Measurements from ENCODE around the gene XCR1. TPM values are rescaled to one million over a fixed set of nuclear protein-coding genes. Genes with fewer than 3 reads are reported as not detected.

XCR1 gene
- total RNA-seq, 1 donor from 2014 or later = 0.66 TPM

Other genes with a start within 250 kb of the XCR1 start
- 55.4 TPM for gene SLC6A20, start 230.9 kb downstream of the XCR1 start, total RNA-seq
- 25.4 TPM for gene LZTFL1, start 185.4 kb downstream of the XCR1 start, total RNA-seq
- 0.23 TPM for gene CCR9, start 140.9 kb downstream of the XCR1 start, total RNA-seq
- gene CXCR6, start 84.0 kb downstream of the XCR1 start, total RNA-seq = 11.9 TPM
- 94.4 TPM for gene FYCO1, start 31.7 kb downstream of the XCR1 start, total RNA-seq
- gene CCR1, start 180.8 kb upstream of the XCR1 start, total RNA-seq = 4.8 TPM
- not detected for gene CCR3, start 215.0 kb upstream of the XCR1 start, total RNA-seq

Data from mucosa of gallbladder (tissue), 1 donor.